K562 (cell line): Measurements from ENCODE around the gene KRTCAP2. TPM values are rescaled to one million over a fixed set of nuclear protein-coding genes. Genes with fewer than 3 reads are reported as not detected.

Experiments
- EP400 ChIP-seq: fragments of 450-650 bp; IDR thresholded peaks from 2 replicates; pipeline ENCODE4 v1.6.1; 2017; ENCODE audit warnings: antibody characterized with exemption, mild to moderate bottlenecking, moderate library complexity
- ESRRA ChIP-seq: fragments of 450-650 bp; IDR thresholded peaks from 2 replicates; pipeline ENCODE4 v1.6.1; 2014; ENCODE audit warnings: low read depth, mild to moderate bottlenecking, moderate library complexity, borderline replicate concordance
- IRF9 ChIP-seq: fragments of 450-650 bp; IDR thresholded peaks from 2 replicates; pipeline ENCODE4 v1.6.1; 2016; ENCODE audit warnings: missing biosample characterization, missing genetic modification characterization
- L3MBTL2 ChIP-seq: fragments of 450-650 bp; IDR thresholded peaks from 2 replicates; pipeline ENCODE4 v1.6.1; 2016; ENCODE audit warnings: mild to moderate bottlenecking, moderate library complexity
- MBD1 ChIP-seq: fragments of 250-450 bp; sonication (Bioruptor Pico); IDR thresholded peaks from 2 replicates; pipeline ENCODE4 v1.8.0; 2022; ENCODE audit warnings: inconsistent platforms
- MYC ChIP-seq, 2 experiments: fragments of 250-450 bp in 1 of 2; sonication (Bioruptor Pico) in 1 of 2; IDR thresholded peaks; 2 replicates each; pipeline versions ENCODE4 v1.5.1 to v1.6.1; 2012 to 2021; ENCODE audit warnings: low read depth in 2 of 2, borderline replicate concordance in 1 of 2, improper control_type of control experiment in 1 of 2, low read length in 1 of 2, mild to moderate bottlenecking in 1 of 2, moderate library complexity in 1 of 2
- NCOA1 ChIP-seq: fragments of 450-650 bp; IDR thresholded peaks from 2 replicates; pipeline ENCODE4 v1.6.1; 2016; ENCODE audit warnings: low read depth
- POLR3A ChIP-seq: IDR thresholded peaks from 2 replicates; pipeline ENCODE4 v1.6.1; 2011; ENCODE audit warnings: borderline replicate concordance, mild to moderate bottlenecking, moderate library complexity; ENCODE audit not compliant: insufficient read length, insufficient read depth; ENCODE audit errors: extremely low read depth
- SP2 ChIP-seq: IDR thresholded peaks from 2 replicates; pipeline ENCODE4 v1.6.1; 2011; ENCODE audit warnings: mild to moderate bottlenecking, low read depth, low read length, moderate library complexity; ENCODE audit not compliant: poor library complexity, severe bottlenecking; ENCODE audit errors: extremely low read depth
- SREBF1 ChIP-seq: fragments of 150-350 bp; IDR thresholded peaks from 2 replicates; pipeline ENCODE4 v1.6.1; 2014; ENCODE audit warnings: antibody characterized with exemption, low read depth, low read length, borderline replicate concordance
- ZBTB33 ChIP-seq: sonication (generic); formaldehyde crosslinking; IDR thresholded peaks from 2 replicates; pipeline ENCODE4 v1.8.1; 2023; ENCODE audit warnings: mild to moderate bottlenecking, missing genetic modification reagents
- ZBTB34 ChIP-seq: fragments of 250-450 bp; sonication (Bioruptor Pico); IDR thresholded peaks from 2 replicates; pipeline ENCODE4 v1.8.0; 2021; ENCODE audit warnings: mild to moderate bottlenecking, moderate library complexity
- ZBTB7A ChIP-seq: IDR thresholded peaks from 2 replicates; pipeline ENCODE4 v1.6.1; 2011; ENCODE audit warnings: low read depth, mild to moderate bottlenecking, low read length, moderate library complexity, borderline replicate concordance; ENCODE audit not compliant: control insufficient read depth
- ZFX ChIP-seq: sonication (generic); formaldehyde crosslinking; IDR thresholded peaks from 2 replicates; pipeline ENCODE4 v1.8.0; 2022; ENCODE audit warnings: mild to moderate bottlenecking, missing genetic modification reagents, moderate library complexity
- ZNF224 ChIP-seq: sonication (generic); formaldehyde crosslinking; IDR thresholded peaks from 2 replicates; pipeline ENCODE4 v1.8.0; 2022; ENCODE audit warnings: mild to moderate bottlenecking, missing genetic modification reagents
- polyA plus RNA-seq, 8 experiments: library from polyadenylated mRNA; depleted of rRNA in 4 of 8; stranded (reverse) in 5 of 8; unstranded in 3 of 8; fragments of >200 nt; fragmentation: Nextera tagmentation in 2 of 8; fragmentation: Illumina TruSeq in 1 of 8; extraction: Ambion mirVana in 2 of 8; extraction: Trizol in 1 of 8; gene quantifications; 2 replicates each; pipeline versions ENCODE4 v1.2.1 to v1.2.3, GENCODE V29; 2011 to 2014; ENCODE audit warnings: inconsistent platforms in 1 of 8, missing spikeins in 1 of 8
- total RNA-seq, 7 experiments: library from RNA; depleted of rRNA in 6 of 7; stranded (reverse); fragments of >200 nt in 6 of 7; fragmentation: Illumina TruSeq in 2 of 7; extraction: Trizol in 2 of 7; gene quantifications; 2 replicates each; pipeline versions ENCODE4 v1.2.1 to v1.2.3, GENCODE V29; 2011 to 2021; ENCODE audit warnings: low replicate concordance in 1 of 7

KRTCAP2 gene
- total and polyA plus RNA-seq, 9 of the 15 experiments (the other 6 are each of a cell fraction or from before 2014, with no cell fraction given), result 126 to 436 (median 244) TPM

- TF ChIP-seq SP2 (no peak), EP400 (no peak), L3MBTL2 (peak; percentile 19; the same call in 1 of the 2 replicates), ZBTB34 (CRISPR knock-in tag) (no peak), MBD1 (CRISPR knock-in tag) (0 out of 2 replicates have a peak, but pooled peaks have one; percentile 47), IRF9 (tag) (no peak), ESRRA (no peak), ZNF224 (no peak), SREBF1 (no peak), ZBTB33 (CRISPR knock-in tag) (peak; percentile 83), ZBTB7A (0 out of 2 replicates have a peak, but pooled peaks have one; percentile 8), ZFX (CRISPR knock-in tag) (peak; percentile 33; the same call in 1 of the 2 replicates), MYC (IDR thresholded peaks at IDR 0.05; ENCODE audit: low read depth, low read length) (0 out of 2 replicates have a peak, but pooled peaks have one; percentile 25), MYC (CRISPR knock-in tag; IDR thresholded peaks at IDR 0.05; ENCODE audit: borderline replicate concordance, low read depth) (no peak), NCOA1 (no peak), POLR3A (no peak)
Measured at GRCh38 chr1:155125946-155126555, 47.1 kb downstream of the KRTCAP2 start (continued).
